ENCODE measurements around the gene SOCS6.
"Not testable (repeated sequence)": the region's sequence is repeated elsewhere in the genome, so short reads cannot be mapped to it uniquely, and the experiment has no call there.

The SOCS6 gene

DNA sequence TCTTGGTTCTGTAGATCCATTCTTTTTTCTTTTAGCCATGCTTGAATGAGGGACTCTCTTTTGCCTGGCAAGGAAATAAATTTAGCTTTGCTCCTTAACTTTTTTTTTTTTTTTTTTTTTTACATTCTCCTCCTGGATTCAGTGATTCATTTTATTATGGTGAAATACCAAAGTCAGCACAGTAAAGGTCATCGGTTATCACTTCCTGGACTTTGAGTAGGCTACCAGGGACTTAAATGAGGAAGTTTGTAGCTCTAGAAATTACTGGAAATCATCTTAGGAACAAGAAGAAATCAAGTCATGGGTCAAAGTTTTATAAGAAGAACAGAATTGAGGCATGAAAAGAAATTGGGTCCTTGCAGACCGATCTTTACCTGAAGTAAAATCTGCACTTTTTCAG lies 75.0 kb downstream of the SOCS6 start:
- no peak for DNase-seq

DNA sequence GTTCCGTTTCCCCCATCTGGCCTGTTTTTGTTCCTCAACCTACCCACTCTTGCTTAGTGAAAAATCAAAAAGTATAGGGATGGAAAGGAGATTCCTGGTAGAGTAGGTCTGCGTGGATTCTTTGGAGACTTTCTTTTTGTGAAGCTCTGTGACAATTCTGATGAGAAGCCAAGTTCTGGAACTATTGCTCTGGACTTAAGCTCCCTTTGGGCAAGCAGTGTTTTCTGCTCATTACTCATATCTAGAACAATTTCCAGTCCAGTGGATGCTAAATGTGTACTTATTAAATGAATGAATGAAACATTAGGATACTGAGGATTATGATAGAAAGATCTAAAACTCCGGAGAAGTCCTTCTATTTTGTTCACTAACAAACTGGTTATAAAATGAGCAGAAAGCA lies 76.5 kb downstream of the SOCS6 start:
- DNase-seq, result no peak

GRCh38 chr18:70366174-70366573 lies 77.3 kb downstream of the SOCS6 start:
- no peak for DNase-seq

- no peak for DNase-seq
Measured at GRCh38 chr18:70366670-70367069, 77.8 kb downstream of the SOCS6 start.

GRCh38 chr18:70367344-70367743 lies 78.5 kb downstream of the SOCS6 start:
- not testable (repeated sequence) for DNase-seq

- no peak for DNase-seq
Measured at GRCh38 chr18:70368903-70369302, 80.1 kb downstream of the SOCS6 start.

GRCh38 chr18:70370762-70371733 lies 82.2 kb downstream of the SOCS6 start:
- no peak for DNase-seq

GRCh38 chr18:70371908-70372307 lies 83.1 kb downstream of the SOCS6 start:
- no peak for DNase-seq

GRCh38 chr18:70372450-70373041 lies 83.7 kb downstream of the SOCS6 start:
- DNase-seq, result no peak

DNA sequence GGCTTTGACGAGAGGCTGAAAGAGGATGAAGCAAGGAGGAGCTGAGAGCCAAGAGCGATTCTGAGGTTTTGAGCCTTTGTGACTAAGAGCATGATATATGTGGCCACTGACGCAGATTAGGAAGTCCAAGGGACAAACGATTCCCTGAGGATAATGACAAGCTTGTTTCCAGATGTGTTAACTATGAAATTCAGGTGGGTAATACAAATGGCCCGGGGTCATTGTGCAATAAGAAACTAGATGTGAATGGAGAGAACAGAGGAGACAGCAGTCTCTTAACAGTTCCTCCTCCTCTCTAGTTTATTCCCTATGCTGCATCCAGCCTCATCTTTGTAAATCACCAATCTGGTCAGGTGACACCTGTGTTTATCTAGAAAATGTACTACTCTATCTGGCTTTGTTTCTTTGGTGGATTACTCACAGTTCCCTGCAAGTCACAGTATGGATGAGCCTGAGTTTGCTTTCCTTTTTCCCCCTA lies 84.2 kb downstream of the SOCS6 start:
- no peak for DNase-seq

DNA sequence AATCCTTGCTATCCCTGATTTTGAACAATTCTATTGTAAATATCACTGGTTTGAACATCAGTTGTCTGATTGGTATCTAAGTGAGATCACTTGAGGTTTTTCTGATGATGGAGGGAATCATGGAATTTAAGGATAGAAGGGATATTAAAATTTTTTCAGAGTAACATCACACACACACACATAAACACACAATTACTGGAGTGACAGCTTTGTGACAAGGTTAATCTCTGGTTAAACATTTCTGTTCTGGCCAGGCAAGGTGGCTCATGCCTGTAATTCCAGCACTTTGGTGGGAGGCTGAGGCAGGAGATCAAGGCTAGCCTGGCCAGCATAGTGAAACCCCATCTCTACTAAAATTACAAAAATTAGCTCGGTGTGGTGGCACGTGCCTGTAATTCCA lies 85.3 kb downstream of the SOCS6 start:
- no peak for DNase-seq

DNA sequence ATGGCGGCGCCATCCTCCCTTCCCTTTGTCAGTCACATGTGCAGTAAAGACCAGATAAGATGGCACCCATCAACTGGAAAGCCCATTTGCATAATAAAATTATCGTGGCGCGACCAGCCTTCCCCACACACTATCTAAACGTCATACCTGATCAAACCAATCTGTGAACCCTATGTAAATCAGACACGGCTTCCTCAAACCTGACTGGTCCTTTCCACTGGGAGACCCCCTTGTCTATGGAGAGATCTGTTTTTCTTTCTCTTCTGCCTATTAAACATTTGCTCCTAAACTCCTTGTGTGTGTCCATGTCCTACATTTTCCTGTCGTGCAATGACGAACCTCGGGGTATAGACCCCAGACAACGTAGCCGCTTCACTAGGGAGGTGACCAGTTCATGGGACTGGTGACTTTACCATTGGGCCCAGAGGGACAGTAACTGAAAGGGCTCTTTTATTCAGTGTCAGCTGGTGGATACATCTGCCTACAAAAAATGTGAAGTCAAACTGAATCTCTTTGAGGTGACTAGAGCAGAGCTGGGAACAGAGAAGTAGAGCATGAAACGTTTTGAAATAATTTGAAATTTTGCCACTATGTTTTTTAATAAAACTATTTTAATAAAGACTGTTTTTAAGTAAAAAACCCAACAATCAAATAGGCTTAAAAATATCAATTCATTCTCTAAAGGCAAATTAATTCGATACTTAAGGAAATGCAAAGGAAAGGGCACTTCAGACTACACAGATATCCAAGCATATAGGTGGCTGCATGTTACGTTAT lies 87.5 kb downstream of the SOCS6 start:
- no peak for DNase-seq

DNA sequence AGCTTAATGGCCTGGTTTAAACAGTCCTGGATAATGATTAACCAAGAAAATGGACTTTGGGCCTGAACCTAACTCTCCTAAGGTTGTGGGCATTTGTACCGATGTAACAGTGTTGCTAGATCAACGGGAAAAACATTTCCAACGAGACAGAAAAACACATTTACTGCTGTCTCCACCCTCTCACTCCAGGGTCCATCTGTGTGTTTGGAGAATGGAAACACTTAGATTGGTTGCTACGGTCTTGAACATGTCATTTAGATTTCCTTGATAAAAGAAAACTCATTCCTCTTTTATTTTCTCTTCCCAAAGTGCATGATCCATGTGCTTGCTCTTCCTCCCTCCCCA lies 88.0 kb downstream of the SOCS6 start:
- DNase-seq, result no peak

DNA sequence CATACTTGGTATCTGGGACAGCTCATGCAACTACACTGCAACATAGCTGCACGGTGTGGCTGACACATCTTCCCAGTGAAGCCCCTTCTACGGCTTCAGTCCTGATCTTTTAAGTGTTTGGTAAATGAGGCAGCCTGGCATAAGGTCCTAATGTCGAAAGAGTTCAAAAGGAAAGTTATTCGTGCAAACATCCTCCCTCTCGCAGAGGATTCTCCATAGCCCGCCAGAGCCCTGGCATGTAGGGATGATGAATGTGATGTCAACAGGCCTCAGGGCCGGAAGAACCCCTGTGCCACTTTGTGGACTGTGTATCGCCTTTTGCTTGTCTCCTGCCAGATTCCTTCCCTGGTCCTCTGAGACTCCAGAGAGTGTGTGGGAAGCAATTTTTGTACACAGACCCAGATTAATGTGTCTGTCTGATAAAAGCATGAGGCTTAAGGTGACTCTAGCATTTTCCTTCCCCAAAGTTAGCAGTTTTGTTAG lies 88.5 kb downstream of the SOCS6 start:
- no peak for DNase-seq

DNA sequence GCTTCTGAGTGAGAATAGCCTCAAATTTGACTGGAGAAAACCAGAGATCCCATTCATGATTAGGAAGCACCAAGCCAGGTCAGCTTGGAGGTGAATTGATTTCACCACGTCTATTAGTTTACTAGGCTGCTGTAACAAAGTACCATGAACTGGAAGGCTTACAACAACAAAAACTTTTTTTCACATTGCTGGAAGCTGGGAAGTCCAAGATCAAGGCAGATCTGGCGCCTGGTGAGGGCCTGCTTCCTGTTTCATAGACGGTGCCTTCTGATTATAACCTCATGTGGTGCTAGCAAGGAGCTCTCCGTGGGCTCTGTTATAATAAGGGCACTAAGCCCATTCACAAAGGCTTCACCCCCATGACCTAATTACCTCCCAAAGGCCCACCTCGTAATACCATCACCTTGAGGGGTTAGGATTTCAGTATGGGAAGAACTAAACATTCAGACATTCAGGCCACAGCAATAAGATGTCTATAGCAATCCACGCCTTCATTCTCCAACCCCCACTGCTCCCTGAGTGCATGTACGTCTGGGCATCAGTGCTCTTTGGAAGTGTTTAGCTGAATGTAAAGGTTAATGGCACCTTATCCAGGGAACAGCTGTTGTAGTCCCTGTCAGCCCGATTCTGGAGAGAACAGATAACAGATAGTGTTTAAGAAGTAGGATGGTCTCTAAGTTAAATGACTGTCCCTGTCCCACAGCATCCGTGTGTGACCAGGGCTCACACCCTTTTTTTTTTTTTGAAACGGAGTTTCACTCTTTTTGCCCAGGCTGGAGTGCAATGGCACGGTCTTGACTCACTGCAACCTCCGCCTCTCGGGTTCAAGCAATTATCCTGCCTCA lies 89.2 kb downstream of the SOCS6 start:
- DNase-seq, result no peak

Measured in NCI-H2081 treated with DMSO at 0.1 percent for 48 hours (cell line).